Measurements from ENCODE around the gene KRT3.

The KRT3 gene

GRCh38 chr12:52795694-52796428, at the start of gene KRT3:
Gene KRT3 (minus strand): TSS chr12:52796117. CDS start chr12:52796042, 75 bp downstream.
- DNase-seq = no peak

DNA sequence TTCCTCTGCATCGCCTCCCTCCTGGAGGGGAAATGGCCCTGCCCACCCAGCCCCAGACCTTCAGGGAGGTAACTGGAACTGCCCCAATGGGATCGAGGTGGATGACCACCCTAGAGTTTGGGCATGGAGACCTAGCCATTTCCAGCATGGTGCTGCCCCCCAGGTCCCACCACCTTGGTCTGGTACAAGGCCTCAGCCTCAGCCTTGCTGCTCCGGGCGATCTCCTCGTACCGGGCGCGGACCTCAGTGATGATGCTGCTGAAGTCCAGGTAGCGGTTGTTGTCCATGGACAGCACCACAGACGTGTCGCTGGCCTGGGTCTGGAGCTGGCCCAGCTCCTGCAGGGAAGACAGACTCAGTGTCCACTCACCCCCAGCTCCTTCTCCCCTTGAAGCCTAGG, 48.5 kb upstream of the KRT3 start:
- no peak for DNase-seq

GRCh38 chr12:52839436-52840105, 43.7 kb upstream of the KRT3 start:
- DNase-seq = no peak

DNA sequence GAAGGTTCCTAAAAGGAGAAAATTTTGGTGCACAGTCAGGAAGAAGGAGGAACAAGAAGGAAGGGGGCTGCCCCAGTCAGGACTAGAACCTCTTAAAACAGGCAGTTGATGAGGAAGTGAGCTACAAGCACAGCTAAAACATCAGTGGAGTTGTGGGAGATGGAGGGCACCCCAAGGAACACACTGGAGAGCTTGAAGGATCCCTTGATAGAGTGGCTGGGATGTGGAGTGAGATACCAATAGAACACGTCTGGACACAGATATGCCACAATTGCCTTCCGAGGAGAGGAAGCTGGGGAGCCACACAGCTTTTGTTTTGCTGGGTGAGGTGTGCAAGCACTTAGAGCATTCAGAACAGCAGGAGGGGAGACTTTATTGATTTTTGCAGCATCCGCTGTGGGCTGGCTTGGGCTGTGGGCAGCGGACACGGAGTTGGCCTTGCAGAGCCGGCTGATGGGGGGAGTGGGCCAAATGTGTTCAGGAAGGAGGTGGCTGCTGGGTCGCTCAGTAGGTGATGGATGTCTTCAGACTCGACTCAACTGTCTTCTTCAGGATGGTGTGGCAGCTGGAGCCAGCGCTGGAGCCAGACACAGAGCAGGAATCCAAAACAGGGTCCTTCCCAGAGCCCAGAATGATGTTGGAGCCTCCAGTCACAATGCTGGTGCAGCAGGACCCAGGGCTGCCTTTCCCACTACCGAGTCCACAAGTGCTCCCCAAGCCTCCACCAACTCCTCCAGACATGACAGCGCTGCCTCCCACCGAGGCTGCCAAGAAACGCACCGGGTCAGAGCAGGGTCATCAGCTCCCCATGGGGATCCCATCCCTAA, 42.9 kb upstream of the KRT3 start:
- no peak for DNase-seq

DNA sequence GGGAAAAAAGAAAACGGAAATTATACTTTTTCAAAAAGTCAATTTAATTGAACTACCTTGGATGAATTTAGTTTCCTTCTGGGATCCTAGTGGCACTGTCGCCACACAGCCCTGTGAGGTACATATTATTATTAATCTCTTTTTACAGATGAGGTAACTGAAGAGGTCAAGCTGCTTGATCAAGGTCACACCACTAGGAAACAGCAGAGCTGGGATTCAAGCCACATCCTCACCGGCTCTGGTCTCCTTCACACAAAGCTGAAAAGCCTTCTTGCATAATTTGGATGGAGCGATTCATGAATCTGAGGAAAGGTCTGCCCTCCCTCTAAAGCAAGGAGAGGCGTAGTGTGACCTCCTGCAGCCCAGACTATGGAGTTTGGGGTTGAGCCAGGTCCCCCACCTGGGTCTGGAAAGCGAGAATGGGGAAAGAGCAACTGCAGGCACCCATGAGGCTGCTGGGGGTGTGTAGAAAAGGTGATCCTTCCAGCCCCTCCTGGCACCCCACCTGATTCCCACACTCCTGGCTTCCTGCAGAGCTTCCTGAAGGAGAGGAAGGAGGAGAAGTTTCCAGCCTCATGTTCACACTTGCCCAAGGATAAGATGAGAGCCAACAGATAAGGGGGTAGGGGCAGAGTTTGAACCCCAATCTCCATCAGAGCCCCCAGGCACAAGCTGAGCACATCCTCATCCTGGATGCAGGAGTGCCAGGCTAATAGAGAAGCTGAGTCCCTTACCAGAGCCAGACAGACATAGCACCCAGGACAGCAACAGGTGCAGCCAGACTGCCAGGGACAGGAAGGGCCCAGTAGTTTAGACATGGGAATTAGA, 42.1 kb upstream of the KRT3 start:
- no peak for DNase-seq

DNA sequence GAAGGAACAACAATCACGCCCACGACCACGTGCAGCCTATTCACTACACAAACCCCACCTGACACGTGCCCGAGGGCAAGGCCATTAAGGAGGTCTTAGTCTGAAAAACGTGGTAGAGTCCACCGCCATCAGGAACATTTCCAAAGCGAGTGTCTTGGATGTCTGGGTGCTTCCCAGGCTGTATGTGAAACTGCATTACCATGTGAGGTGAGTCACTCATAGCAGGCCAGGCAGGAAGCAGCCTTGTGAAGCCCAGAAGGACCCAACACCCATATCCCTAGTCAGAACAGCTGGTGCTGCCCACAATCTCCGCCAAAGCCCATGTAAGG, 41.5 kb upstream of the KRT3 start:
- peak in 1 of 51 donors; percentile 1 for DNase-seq

DNA sequence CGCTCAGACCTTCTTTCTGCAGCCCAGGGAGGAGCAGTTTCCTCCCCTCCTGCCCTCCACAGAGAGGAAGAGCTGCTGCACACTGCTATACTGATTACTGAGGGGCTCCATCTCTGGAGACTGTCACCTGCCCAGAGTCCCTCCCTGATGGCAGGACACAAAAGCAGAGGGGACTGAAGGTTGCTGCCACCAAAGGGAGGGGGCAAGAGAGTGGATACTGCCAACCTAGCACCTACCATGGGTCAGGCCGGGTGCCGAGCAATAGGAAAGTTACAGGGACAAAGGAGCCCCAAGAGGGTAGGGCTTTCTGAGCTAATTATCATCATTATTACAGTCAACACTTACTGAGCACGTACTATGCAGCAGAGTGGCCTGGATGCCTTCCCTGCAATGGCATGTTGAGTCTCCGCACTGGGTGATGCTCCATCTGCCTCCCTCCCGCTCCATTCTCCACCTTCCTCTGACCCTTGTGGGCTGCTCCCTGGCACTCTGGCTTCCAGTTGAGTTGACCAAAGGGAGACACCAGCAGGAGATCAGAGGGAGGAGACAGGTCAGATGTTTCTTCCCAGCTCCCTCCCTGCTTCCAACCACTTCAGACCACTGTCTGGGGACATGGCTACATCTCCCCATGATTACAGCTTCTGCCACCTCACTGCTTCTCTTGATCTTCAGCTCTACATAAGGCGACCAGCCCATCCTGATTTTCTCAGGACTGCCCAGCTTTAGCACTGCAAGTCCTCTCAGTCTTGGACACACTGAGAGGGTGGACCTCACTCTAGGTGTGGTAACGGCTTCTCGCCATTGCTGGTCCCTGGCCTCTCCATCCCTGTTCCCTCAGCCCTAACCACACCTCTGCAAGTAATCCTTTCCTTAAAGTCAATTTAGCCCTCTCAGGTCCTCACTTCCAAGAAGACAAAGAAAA, 40.8 kb upstream of the KRT3 start:
- DNase-seq = no peak

GRCh38 chr12:52836042-52836466, 40.1 kb upstream of the KRT3 start:
- peak in 1 of 51 donors; percentile 5 for DNase-seq

- no peak for DNase-seq
These were observed 39.5 kb upstream of the KRT3 start for GRCh38 chr12:52835271-52836041.

GRCh38 chr12:52834727-52835001, 38.7 kb upstream of the KRT3 start:
- DNase-seq = no peak

- no peak for DNase-seq
These were observed 38.2 kb upstream of the KRT3 start, which contains the start of gene KRT79 for GRCh38 chr12:52833922-52834726. Gene KRT79 (minus strand): TSS chr12:52834311. CDS start chr12:52834260, 51 bp downstream.

DNA sequence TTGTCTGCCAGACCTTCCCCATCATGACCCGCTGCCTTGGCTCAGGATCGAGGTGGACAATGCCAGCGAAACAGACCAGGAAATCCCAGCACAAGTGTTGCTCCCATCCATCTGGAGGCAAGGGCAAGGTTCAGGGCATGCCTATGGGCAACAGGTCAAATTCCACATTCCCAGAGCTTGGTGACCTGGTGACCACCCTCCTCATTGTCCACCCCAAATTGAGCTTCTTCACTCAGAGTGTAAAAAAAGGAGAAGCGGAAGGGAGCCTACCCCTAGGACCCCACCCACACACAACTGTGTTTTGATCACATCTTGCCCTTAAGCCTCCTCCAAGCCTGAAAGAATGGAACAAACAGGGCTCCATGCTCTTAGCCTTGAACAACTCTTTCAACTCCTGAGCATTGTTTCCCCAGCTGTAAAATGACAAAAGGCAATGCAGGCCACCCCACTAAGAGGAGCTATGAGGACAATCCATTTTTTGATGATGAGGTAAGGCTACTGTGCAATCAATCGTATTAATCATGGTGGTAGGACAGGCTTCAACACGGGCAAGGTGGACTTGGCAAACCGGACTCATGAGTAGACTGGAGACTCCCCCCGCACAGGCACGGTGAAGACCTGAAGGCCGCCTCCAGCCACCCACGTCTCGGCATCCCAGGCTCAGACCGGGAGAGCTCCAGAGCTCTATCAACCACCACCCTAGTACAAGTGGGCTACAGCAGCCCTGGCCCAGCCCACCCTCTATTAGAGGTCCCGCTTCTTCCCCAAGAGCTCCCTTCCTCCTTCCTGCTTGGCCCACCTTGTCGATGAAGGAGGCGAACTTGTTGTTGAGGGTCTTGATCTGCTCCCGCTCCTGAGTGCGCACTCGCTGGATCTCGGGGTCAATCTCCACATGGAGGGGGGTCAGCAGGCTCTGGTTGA, 37.3 kb upstream of the KRT3 start:
- no peak for DNase-seq

DNA sequence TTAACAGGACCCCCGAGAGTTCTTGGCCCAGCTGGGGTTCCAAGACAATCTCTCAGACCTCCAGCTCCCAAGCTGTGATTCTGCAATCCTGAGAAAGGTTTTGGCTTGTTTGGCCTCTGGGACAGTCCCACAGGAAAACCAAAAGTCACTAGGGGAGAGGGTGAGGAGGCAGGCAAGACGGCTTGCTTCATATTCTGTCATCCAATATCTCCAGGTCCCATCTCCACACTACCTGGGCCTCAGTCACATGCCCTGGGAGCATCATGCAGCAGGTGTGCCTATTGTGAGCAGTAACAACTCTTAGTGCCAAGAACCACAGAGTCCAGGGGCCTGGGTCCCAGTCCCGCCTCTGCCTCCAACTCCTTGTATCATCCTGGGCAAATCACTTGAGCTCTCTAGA, 36.5 kb upstream of the KRT3 start:
- DNase-seq = no peak

DNA sequence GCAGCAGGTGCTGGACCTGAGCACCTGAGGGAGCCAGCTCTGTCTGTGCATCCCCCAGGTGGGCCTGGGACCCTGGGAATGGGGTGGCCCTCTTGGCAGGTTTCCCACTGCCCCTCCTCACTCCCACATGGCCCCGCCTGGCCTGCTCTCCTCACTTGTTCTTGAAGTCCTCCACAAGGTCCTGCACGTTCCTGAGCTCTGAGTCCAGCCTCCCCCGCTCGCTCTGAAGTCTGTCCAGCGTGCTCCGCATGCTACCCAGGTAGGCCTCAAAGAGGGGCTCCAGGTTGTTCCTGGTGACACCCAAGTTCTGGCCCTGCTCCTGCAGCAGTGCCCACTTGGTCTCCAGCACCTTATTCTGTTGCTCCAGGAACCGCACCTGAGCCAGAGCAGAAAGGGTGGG, 35.3 kb upstream of the KRT3 start:
- DNase-seq = no peak

DNA sequence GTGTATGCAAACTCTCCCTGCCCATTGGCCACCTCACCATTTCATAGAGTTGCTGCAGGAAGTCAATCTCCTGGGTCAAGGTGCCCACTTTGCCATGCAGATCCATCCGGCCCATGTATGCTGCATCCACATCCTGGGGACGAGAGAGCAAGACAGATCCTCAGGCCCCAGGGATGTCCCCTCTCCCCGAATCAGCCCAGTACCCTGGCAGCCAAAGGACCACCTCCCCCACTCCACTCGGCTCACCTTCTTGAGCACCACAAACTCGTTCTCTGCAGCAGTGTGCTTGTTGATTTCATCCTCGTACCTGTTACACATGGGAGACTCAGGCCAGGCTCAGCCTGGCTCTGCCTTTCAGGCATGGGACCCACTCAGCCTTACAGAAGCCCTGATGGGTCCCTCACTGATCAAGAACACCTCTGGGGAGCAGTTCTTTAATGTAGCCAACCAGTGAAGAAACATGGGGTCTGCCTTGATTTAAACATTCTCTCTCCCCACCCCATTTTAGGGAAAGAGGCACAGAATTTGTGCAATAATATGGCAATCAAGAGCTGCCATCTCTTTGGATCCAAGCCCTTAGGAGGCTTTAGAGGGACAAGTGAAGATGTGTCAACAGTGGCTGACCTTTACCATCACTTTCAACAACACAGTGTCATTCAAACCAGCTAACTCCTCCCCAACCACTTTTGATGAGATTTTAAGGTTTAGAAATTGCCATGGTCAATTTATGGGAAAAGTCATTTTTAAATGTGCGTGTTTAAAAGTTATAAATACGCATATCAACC, 34.3 kb upstream of the KRT3 start:
- no peak for DNase-seq

DNA sequence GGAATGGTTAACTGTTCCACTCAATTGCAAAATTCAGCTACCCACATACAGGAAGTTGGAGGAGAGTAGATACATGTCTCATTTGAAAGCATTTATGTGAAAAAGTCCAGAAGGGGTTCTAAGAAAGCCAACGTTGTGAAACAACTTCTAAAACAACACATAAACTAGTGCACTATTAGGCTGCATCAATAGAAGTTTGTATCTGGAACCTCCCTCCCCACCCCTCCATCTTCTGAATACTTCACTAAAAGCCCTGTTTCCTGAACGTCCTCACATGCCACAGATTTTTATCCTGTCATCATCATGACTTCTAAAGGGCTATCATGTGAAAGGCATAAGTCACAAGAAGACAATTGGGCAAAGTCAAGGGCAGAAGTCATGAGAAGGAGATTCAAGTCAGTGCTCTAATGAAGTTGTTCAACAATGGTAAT, 32.7 kb upstream of the KRT3 start:
- no peak for DNase-seq

- DNase-seq = no peak
These were observed 32.2 kb upstream of the KRT3 start for GRCh38 chr12:52828156-52828555.

Measured in hypothalamus (tissue), 51 donors.